CD14-positive monocyte (primary cell): ENCODE results near the gene SUSD4. TPM values are rescaled to one million over a fixed set of nuclear protein-coding genes. Genes with fewer than 3 reads are reported as not detected.

Source experiments
- DNase-seq, 3 donors: peaks; one replicate each; pipeline ENCODE4 v3.0.0-alpha.2; 2011 to 2022
- H2AFZ ChIP-seq: 2 replicates; pipeline ENCODE4 v1.6.0; 2012; ENCODE audit warnings: mild to moderate bottlenecking, low read depth, low read length, inconsistent platforms; ENCODE audit not compliant: insufficient read depth, poor library complexity, severe bottlenecking
- H3K27ac ChIP-seq, 2 donors: 1 replicate in 1 of 2; 2 replicates in 1 of 2; pipeline ENCODE4 v1.5.1; 2012 to 2013; ENCODE audit warnings: low read length in 2 of 2, control low read depth in 1 of 2, inconsistent platforms in 1 of 2, low read depth in 1 of 2, mild to moderate bottlenecking in 1 of 2
- H3K27me3 ChIP-seq, 2 donors: one replicate each; pipeline versions ENCODE4 v1.6.0 to v1.6.1; 2011 to 2013; ENCODE audit warnings: low read length in 2 of 2; ENCODE audit not compliant: control insufficient read depth in 2 of 2, insufficient read depth in 2 of 2
- H3K36me3 ChIP-seq, 2 donors: replicated peaks in 1 of 2; 1 replicate in 1 of 2; 2 replicates in 1 of 2; pipeline versions ENCODE4 v1.5.1 to v1.6.1; 2012 to 2013; ENCODE audit warnings: low read length in 2 of 2, control low read depth in 1 of 2, inconsistent platforms in 1 of 2, mild to moderate bottlenecking in 1 of 2; ENCODE audit not compliant: insufficient read depth in 2 of 2, control insufficient read depth in 1 of 2
- H3K4me1 ChIP-seq, 2 donors: 1 replicate in 1 of 2; 2 replicates in 1 of 2; pipeline versions ENCODE4 v1.5.1 to v1.6.1; 2012 to 2013; ENCODE audit warnings: low read length in 2 of 2, control low read depth in 1 of 2, inconsistent platforms in 1 of 2, mild to moderate bottlenecking in 1 of 2, moderate library complexity in 1 of 2; ENCODE audit not compliant: insufficient read depth in 2 of 2, control insufficient read depth in 1 of 2
- H3K4me2 ChIP-seq: replicated peaks from 2 replicates; pipeline ENCODE3; 2012; ENCODE audit warnings: low read length, moderate library complexity, mild to moderate bottlenecking; ENCODE audit not compliant: poor library complexity, severe bottlenecking; ENCODE audit errors: extremely low read depth
- H3K4me3 ChIP-seq, 3 experiments: fragments of 200-600 bp in 1 of 3; sonication (generic) in 1 of 3; replicated peaks in 1 of 3; 1 replicate in 2 of 3; 2 replicates in 1 of 3; pipeline ENCODE4 v1.5.1; 2011 to 2013; ENCODE audit warnings: low read length in 3 of 3, mild to moderate bottlenecking in 3 of 3, control low read depth in 2 of 3, low read depth in 2 of 3, inconsistent platforms in 1 of 3, moderate library complexity in 1 of 3
- H3K79me2 ChIP-seq: 2 replicates; pipeline ENCODE4 v1.6.0; 2012; ENCODE audit warnings: mild to moderate bottlenecking, control low read depth, inconsistent platforms, low read length, moderate library complexity; ENCODE audit not compliant: insufficient read depth
- H3K9ac ChIP-seq: 2 replicates; pipeline ENCODE4 v1.6.0; 2017; ENCODE audit warnings: low read length, mild to moderate bottlenecking; ENCODE audit not compliant: insufficient read depth, poor library complexity, severe bottlenecking
- H3K9me3 ChIP-seq, 2 donors: replicated peaks in 1 of 2; 1 replicate in 1 of 2; 2 replicates in 1 of 2; pipeline versions ENCODE4 v1.5.1 to v1.6.1; 2012 to 2013; ENCODE audit warnings: low read length in 2 of 2, control low read depth in 1 of 2; ENCODE audit not compliant: control insufficient read depth in 1 of 2, insufficient read depth in 1 of 2
- H4K20me1 ChIP-seq: 2 replicates; pipeline ENCODE4 v1.6.0; 2012; ENCODE audit warnings: mild to moderate bottlenecking, low read length, control low read depth, moderate library complexity; ENCODE audit not compliant: insufficient read depth
- H3K27ac Mint-ChIP-seq, 7 donors: one replicate each; pipeline ENCODE4 v1.8.0; 2020; ENCODE audit warnings: mild to moderate bottlenecking in 7 of 7, mixed read lengths in 7 of 7, moderate library complexity in 6 of 7, inconsistent platforms in 2 of 7
- H3K27me3 Mint-ChIP-seq, 3 donors: one replicate each; pipeline ENCODE4 v1.8.0; 2021 to 2022; ENCODE audit warnings: low read depth in 3 of 3, mild to moderate bottlenecking in 3 of 3, mixed read lengths in 3 of 3, moderate library complexity in 3 of 3, inconsistent platforms in 1 of 3
- H3K36me3 Mint-ChIP-seq, 2 donors: one replicate each; pipeline ENCODE4 v1.8.0; 2020; ENCODE audit warnings: mixed read lengths in 2 of 2, inconsistent platforms in 1 of 2, mild to moderate bottlenecking in 1 of 2
- H3K4me1 Mint-ChIP-seq: one replicate; pipeline ENCODE4 v1.8.0; 2020; ENCODE audit warnings: mild to moderate bottlenecking, mixed read lengths
- H3K4me3 Mint-ChIP-seq, 2 donors: one replicate each; pipeline ENCODE4 v1.8.0; 2020; ENCODE audit warnings: mild to moderate bottlenecking in 2 of 2, mixed read lengths in 2 of 2, moderate library complexity in 1 of 2
- H3K9me3 Mint-ChIP-seq, 7 donors: one replicate each; pipeline ENCODE4 v1.8.0; 2020 to 2022; ENCODE audit warnings: mixed read lengths in 7 of 7, mild to moderate bottlenecking in 6 of 7, moderate library complexity in 6 of 7, inconsistent platforms in 2 of 7
- CTCF ChIP-seq: fragments of 200-600 bp; IDR thresholded peaks from one replicate; pipeline ENCODE4 v1.8.0; 2022; ENCODE audit warnings: antibody characterized with exemption, mild to moderate bottlenecking
- WGBS: methylation state at CpG from one replicate; pipeline ENCODE4 v1.1.5; 2013; ENCODE audit warnings: missing lambda C conversion rate; ENCODE audit not compliant: insufficient coverage; 5-methylcytosine and 5-hydroxymethylcytosine counted together
- intact Hi-C, 2 donors: fragments of 100-400 bp; cut with micrococcal nuclease; formaldehyde crosslinking; loops; one replicate each; pipeline versions ENCODE4 v1.15.0 to v1.15.1; 2023
- polyA plus RNA-seq, 3 donors: library from polyadenylated mRNA; depleted of rRNA in 1 of 3; unstranded in 2 of 3; stranded (reverse) in 1 of 3; fragments of 300-500 nt in 2 of 3; fragments of >200 nt in 1 of 3; fragmentation: Illumina TruSeq in 2 of 3; gene quantifications; 1 replicate in 2 of 3; 2 replicates in 1 of 3; pipeline ENCODE4 v1.2.3, GENCODE V29; 2012 to 2021

The SUSD4 gene
- polyA plus RNA-seq, 3 donors: 0.34 to 0.92 (median 0.50) TPM

DNA sequence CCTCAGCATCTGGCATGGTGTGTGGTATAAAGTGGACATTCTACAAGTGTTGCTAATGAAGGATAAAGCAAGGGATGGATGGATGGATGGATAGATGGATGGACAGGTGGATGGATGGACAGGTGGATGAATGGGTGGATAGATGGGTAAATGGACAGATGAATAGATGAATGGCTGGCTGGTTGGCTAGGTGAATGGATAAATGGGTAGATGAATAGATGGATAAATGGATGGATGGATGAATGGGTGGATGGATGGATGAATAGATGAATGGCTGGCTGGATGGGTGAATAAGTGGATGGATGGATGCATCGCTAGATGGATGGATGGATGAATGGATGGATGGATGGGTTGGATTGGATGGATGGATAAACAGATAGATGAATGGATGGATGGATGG, 66.2 kb downstream of the SUSD4 start:
- Histone ChIP-seq H3K4me1 (no peaks in the 10 kb centered on the region), H3K79me2 (no peaks in the 10 kb centered on the region), H4K20me1 (no peaks in the 10 kb centered on the region), H3K9me3 (peaks cover 0 to 9% of the 10 kb centered on the region in 2 donors), H3K27ac (no peak overlapping the region), H3K4me2 (no peak overlapping the region), H3K9ac (no peak overlapping the region), H3K27me3 (no peaks in the 10 kb centered on the region), H3K4me3 (no peak overlapping the region), H2AFZ (no peak overlapping the region), H3K36me3 (no peaks in the 10 kb centered on the region)
- no peak overlapping the region for H3K27ac Mint-ChIP-seq
- WGBS: no CpG with 5 or more reads among the region's 1 CpG
- H3K36me3 Mint-ChIP-seq: no peaks in the 10 kb centered on the region
- H3K27me3 Mint-ChIP-seq: peaks cover 4 to 9% (median 4%) of the 10 kb centered on the region in 3 donors
- TF ChIP-seq CTCF: no peak
- no peak for DNase-seq
- intact Hi-C loops: no loop called here
- no peak overlapping the region for H3K4me3 Mint-ChIP-seq
- H3K4me1 Mint-ChIP-seq: no peaks in the 10 kb centered on the region
- H3K9me3 Mint-ChIP-seq: peaks cover 0 to 7% (median 4%) of the 10 kb centered on the region in 7 donors

- H3K4me3 ChIP-seq: no peak overlapping the region
- Mint-ChIP-seq H3K27me3 (peaks cover 8 to 11% (median 11%) of the 10 kb centered on the region in 3 donors), H3K9me3 (peaks cover 0 to 4% (median 0%) of the 10 kb centered on the region in 7 donors), H3K4me1 (no peaks in the 10 kb centered on the region), H3K4me3 (no peak overlapping the region), H3K36me3 (no peaks in the 10 kb centered on the region), H3K27ac (no peak overlapping the region)
- no peak overlapping the region for H3K27ac ChIP-seq
- H3K36me3 ChIP-seq: no peaks in the 10 kb centered on the region
- no peak overlapping the region for H2AFZ ChIP-seq
- peaks cover 0 to 2% of the 10 kb centered on the region in 2 donors for H3K27me3 ChIP-seq
- H3K79me2 ChIP-seq: no peaks in the 10 kb centered on the region
- intact Hi-C loops: no loop called here
- no peaks in the 10 kb centered on the region for H4K20me1 ChIP-seq
- WGBS: no CpG with 5 or more reads among the region's 2 CpGs
- peaks cover 0 to 3% of the 10 kb centered on the region in 2 donors for H3K9me3 ChIP-seq
- H3K4me2 ChIP-seq: no peak overlapping the region
- H3K4me1 ChIP-seq: no peaks in the 10 kb centered on the region
- no peak for TF ChIP-seq CTCF
- DNase-seq: no peak
- H3K9ac ChIP-seq: no peak overlapping the region
Observed at GRCh38 chr1:223291796-223292195, 72.2 kb downstream of the SUSD4 start.
